Transverse colon (tissue), 4 donors: Measurements from ENCODE around the gene KRTCAP2. TPM values are rescaled to one million over a fixed set of nuclear protein-coding genes. Genes with fewer than 3 reads are reported as not detected.
"Not testable (repeated sequence)": the region's sequence is repeated elsewhere in the genome, so short reads cannot be mapped to it uniquely, and the experiment has no call there.

ENCODE experiments used
- DNase-seq: peaks from one replicate; pipeline ENCODE4 v3.0.0-alpha.2; 2019
- H3K27ac ChIP-seq, 4 donors: fragments of 200-600 bp; sonication (generic); 2 replicates each; pipeline ENCODE4 v1.5.1; 2016 to 2018; ENCODE audit warnings: inconsistent platforms in 4 of 4
- H3K27me3 ChIP-seq: fragments of 200-600 bp; sonication (generic); 2 replicates; pipeline ENCODE4 v1.5.1; 2017; ENCODE audit warnings: inconsistent platforms
- H3K36me3 ChIP-seq, 4 donors: fragments of 200-600 bp; sonication (generic); 2 replicates each; pipeline ENCODE4 v1.5.1; 2017 to 2019; ENCODE audit warnings: inconsistent platforms in 4 of 4
- H3K4me1 ChIP-seq, 4 donors: fragments of 200-600 bp; sonication (generic); 2 replicates each; pipeline ENCODE4 v1.5.1; 2017 to 2020; ENCODE audit warnings: inconsistent platforms in 4 of 4
- H3K4me3 ChIP-seq, 4 donors: fragments of 200-600 bp; sonication (generic); 1 replicate in 1 of 4; 2 replicates in 3 of 4; pipeline versions ENCODE4 v1.5.1 to v1.6.1; 2017 to 2019; ENCODE audit warnings: inconsistent platforms in 4 of 4
- H3K9me3 ChIP-seq, 2 donors: fragments of 200-600 bp; sonication (generic); 2 replicates each; pipeline ENCODE4 v1.5.1; 2017 to 2019; ENCODE audit warnings: inconsistent platforms in 2 of 2
- CTCF ChIP-seq, 5 experiments: fragments of 200-600 bp in 3 of 5; fragments of 450-650 bp in 2 of 5; sonication (generic) in 3 of 5; IDR thresholded peaks; 1 replicate in 2 of 5; 2 replicates in 3 of 5; pipeline ENCODE4 v1.5.1; 2016 to 2017; ENCODE audit warnings: antibody characterized with exemption in 5 of 5, inconsistent platforms in 3 of 5, mild to moderate bottlenecking in 2 of 5, moderate library complexity in 1 of 5
- EP300 ChIP-seq: sonication (generic); formaldehyde crosslinking; IDR thresholded peaks from one replicate; pipeline ENCODE4 v1.6.1; 2017; ENCODE audit warnings: antibody characterized with exemption, low read depth
- POLR2A ChIP-seq: fragments of 450-650 bp; IDR thresholded peaks from one replicate; pipeline ENCODE4 v1.6.1; 2016; ENCODE audit warnings: antibody characterized with exemption, mild to moderate bottlenecking, moderate library complexity
- POLR2AphosphoS5 ChIP-seq, 3 donors: sonication (generic); formaldehyde crosslinking; IDR thresholded peaks; one replicate each; pipeline ENCODE4 v1.6.1; 2016; ENCODE audit warnings: antibody characterized with exemption in 3 of 3
- WGBS, 2 donors: methylation state at CpG; one replicate each; pipeline ENCODE4 v1.1.5; 2018; ENCODE audit warnings: low coverage in 1 of 2; 5-methylcytosine and 5-hydroxymethylcytosine counted together
- in situ Hi-C, 4 donors: fragments of 200-750 bp; cut with MboI; loops; one replicate each; pipeline versions ENCODE4 v1.15.0 to v1.15.1; 2017; ENCODE audit warnings: low sequenced_read_pairs in 3 of 4, low pct_ligation_motif_present in 1 of 4, low pct_unique_long_range_greater_than_20kb in 1 of 4
- intact Hi-C: fragments of 100-400 bp; cut with DNase I; formaldehyde crosslinking; loops from one replicate; pipeline ENCODE4 v1.15.1; 2023; ENCODE audit warnings: low total_unique reads
- total RNA-seq, 4 donors: library from RNA; depleted of rRNA; stranded (reverse); fragments of >200 nt; gene quantifications; one replicate each; pipeline ENCODE4 v1.1.0, GENCODE V29; 2016

The KRTCAP2 gene
- total RNA-seq, 4 donors from 2014 or later: 106 to 240 (median 131) TPM

- intact Hi-C loops (no loop called here), in situ Hi-C loops (loop anchor here in 1 of 4 donors (25.0 kb wide), 1 partner anchor 259 kb away; no protein-coding TSS in a partner anchor)
- TF ChIP-seq POLR2A (no peak), CTCF (IDR thresholded peaks at IDR 0.05) (no peak), EP300 (no peak), POLR2AphosphoS5 (IDR thresholded peaks at IDR 0.05) (no peak)
- H3K27me3 ChIP-seq: peaks cover 6% of the 10 kb centered on the region
- peaks cover 18 to 35% (median 31%) of the 10 kb centered on the region in 4 donors for H3K4me1 ChIP-seq
- DNase-seq: no peak
- H3K9me3 ChIP-seq: no peaks in the 10 kb centered on the region
- no peak overlapping the region for H3K27ac ChIP-seq
- no peak overlapping the region for H3K4me3 ChIP-seq
- H3K36me3 ChIP-seq: no peaks in the 10 kb centered on the region
- WGBS, 2 donors: 91 to 100% methylated on average over 2 to 7 of the region's 7 CpGs
These were observed 2.3 kb downstream of the KRTCAP2 start for GRCh38 chr1:155170806-155171205.

GRCh38 chr1:155170101-155170785 lies 2.9 kb downstream of the KRTCAP2 start:
- no peaks in the 10 kb centered on the region for H3K9me3 ChIP-seq
- H3K27ac ChIP-seq: no peak overlapping the region
- 81% methylated on average over 2 of the region's 2 CpGs; no CpG with 5 or more reads in 1 of the 2 donors for WGBS, 2 donors
- H3K4me3 ChIP-seq: no peak overlapping the region
- no peaks in the 10 kb centered on the region for H3K36me3 ChIP-seq
- H3K27me3 ChIP-seq: peaks cover 6% of the 10 kb centered on the region
- in situ Hi-C loops (loop anchor here in 1 of 4 donors (25.0 kb wide), 1 partner anchor 258 kb away; no protein-coding TSS in a partner anchor), intact Hi-C loops (no loop called here)
- TF ChIP-seq POLR2A (no peak), POLR2AphosphoS5 (IDR thresholded peaks at IDR 0.05) (no peak), EP300 (no peak), CTCF (IDR thresholded peaks at IDR 0.05) (no peak)
- no peak for DNase-seq
- H3K4me1 ChIP-seq: peaks cover 18 to 35% (median 31%) of the 10 kb centered on the region in 4 donors

GRCh38 chr1:155169541-155169940 lies 3.6 kb downstream of the KRTCAP2 start:
- in situ Hi-C loops (loop anchor here (5.0 to 25.0 kb wide), 3 partner anchors 75 to 257 kb away; no protein-coding TSS in a partner anchor), intact Hi-C loops (no loop called here)
- 71 to 80% methylated on average over 4 to 5 of the region's 5 CpGs for WGBS, 2 donors
- no peak for TF ChIP-seq POLR2AphosphoS5 (IDR thresholded peaks at IDR 0.05)
- no peak for TF ChIP-seq CTCF (IDR thresholded peaks at IDR 0.05)
- TF ChIP-seq EP300: no peak
- TF ChIP-seq POLR2A: no peak
- DNase-seq: no peak
- Histone ChIP-seq H3K4me3 (no peak overlapping the region), H3K27me3 (peaks cover 6% of the 10 kb centered on the region), H3K9me3 (no peaks in the 10 kb centered on the region), H3K36me3 (no peaks in the 10 kb centered on the region), H3K4me1 (peaks cover 18 to 35% (median 30%) of the 10 kb centered on the region in 4 donors), H3K27ac (no peak overlapping the region)

- Histone ChIP-seq H3K4me1 (peaks cover 15 to 30% (median 24%) of the 10 kb centered on the region in 4 donors), H3K27ac (no peak overlapping the region), H3K9me3 (no peaks in the 10 kb centered on the region), H3K27me3 (no peaks in the 10 kb centered on the region), H3K36me3 (no peaks in the 10 kb centered on the region), H3K4me3 (no peak overlapping the region)
- DNase-seq: no peak
- TF ChIP-seq EP300: no peak
- TF ChIP-seq POLR2AphosphoS5 (IDR thresholded peaks at IDR 0.05): no peak
- TF ChIP-seq POLR2A: no peak
- TF ChIP-seq CTCF (IDR thresholded peaks at IDR 0.05): no peak
- intact Hi-C loops: no loop called here
- 73 to 74% methylated on average over 3 to 10 of the region's 10 CpGs for WGBS, 2 donors
- in situ Hi-C loops: loop anchor here (5.0 to 25.0 kb wide), 3 partner anchors 74 to 256 kb away; no protein-coding TSS in a partner anchor
These were observed 4.5 kb downstream of the KRTCAP2 start for GRCh38 chr1:155168456-155169210.

- H3K9me3 ChIP-seq, H3K27ac ChIP-seq, H3K36me3 ChIP-seq, H3K27me3 ChIP-seq, DNase-seq, H3K4me3 ChIP-seq, intact Hi-C loops: not testable (repeated sequence)
- peaks cover 15 to 26% (median 21%) of the 10 kb centered on the region in 4 donors for H3K4me1 ChIP-seq
- in situ Hi-C loops: loop anchor here (5.0 to 25.0 kb wide), 3 partner anchors 73 to 256 kb away; no protein-coding TSS in a partner anchor
- 26 to 40% methylated on average over 4 of the region's 4 CpGs for WGBS, 2 donors
These were observed 5.0 kb downstream of the KRTCAP2 start for GRCh38 chr1:155168105-155168445.
